ENCODE measurements around the gene ACTR3C. TPM values are rescaled to one million over a fixed set of nuclear protein-coding genes. Genes with fewer than 3 reads are reported as not detected.
A peak's percentile ranks its signal among the peaks of the same experiment; 100 is the strongest.

Gene ACTR3C
- polyA plus RNA-seq, 2 donors: 8.0 to 8.5 TPM

DNA sequence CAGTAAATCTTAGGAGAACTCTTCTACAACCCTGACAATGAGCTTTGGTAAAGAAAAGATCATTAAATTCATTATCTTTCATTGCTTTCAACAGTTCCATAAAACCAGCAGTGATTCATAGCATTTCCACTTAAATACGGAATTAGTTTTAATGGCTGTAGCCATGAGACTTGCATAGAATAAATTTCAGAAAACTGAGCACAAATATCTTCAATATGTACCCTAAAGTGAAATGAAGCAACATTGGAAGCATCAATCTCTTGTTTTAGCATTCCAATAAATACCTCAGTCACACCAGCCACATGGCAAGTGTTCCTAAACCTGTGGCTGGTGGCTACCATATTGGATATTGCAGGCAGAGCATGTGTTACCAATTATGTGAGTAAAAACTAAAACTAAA lies 21.7 kb upstream of the ACTR3C start:
- Histone ChIP-seq H3K4me3 (ENCODE audit: low read depth in 1 of 2, low read length in 2 of 2) (no peak overlapping the region), H3K9me3 (ENCODE audit: control insufficient read depth in 2 of 2, insufficient read depth in 1 of 2, low read depth in 1 of 2, low read length in 1 of 2) (peaks cover 0 to 4% of the 10 kb centered on the region in 2 donors), H3K4me1 (ENCODE audit: control insufficient read depth in 2 of 2, insufficient read depth in 2 of 2, low read length in 1 of 2) (peaks cover 3 to 4% of the 10 kb centered on the region in 2 donors), H3K27me3 (ENCODE audit: control insufficient read depth in 1 of 2, insufficient read depth in 2 of 2, low read length in 2 of 2) (peaks cover 0 to 8% of the 10 kb centered on the region in 2 donors), H3K27ac (ENCODE audit: low read depth in 2 of 2, low read length in 1 of 2) (no peak overlapping the region), H3K36me3 (ENCODE audit: control insufficient read depth in 2 of 2, insufficient read depth in 2 of 2, low read length in 1 of 2) (no peaks in the 10 kb centered on the region)
- WGBS, 2 donors: 92 to 93% methylated on average over 1 of the region's 1 CpG

- Histone ChIP-seq H3K4me1 (ENCODE audit: control insufficient read depth in 2 of 2, insufficient read depth in 2 of 2, low read length in 1 of 2) (peaks cover 3 to 10% of the 10 kb centered on the region in 2 donors), H3K27me3 (ENCODE audit: control insufficient read depth in 1 of 2, insufficient read depth in 2 of 2, low read length in 2 of 2) (peaks cover 0 to 8% of the 10 kb centered on the region in 2 donors), H3K27ac (ENCODE audit: low read depth in 2 of 2, low read length in 1 of 2) (no peak overlapping the region), H3K9me3 (ENCODE audit: control insufficient read depth in 2 of 2, insufficient read depth in 1 of 2, low read depth in 1 of 2, low read length in 1 of 2) (peaks cover 0 to 4% of the 10 kb centered on the region in 2 donors), H3K4me3 (ENCODE audit: low read depth in 1 of 2, low read length in 2 of 2) (no peak overlapping the region), H3K36me3 (ENCODE audit: control insufficient read depth in 2 of 2, insufficient read depth in 2 of 2, low read length in 1 of 2) (no peaks in the 10 kb centered on the region)
Measured at GRCh38 chr7:150344299-150344698, 21.0 kb upstream of the ACTR3C start.

DNA sequence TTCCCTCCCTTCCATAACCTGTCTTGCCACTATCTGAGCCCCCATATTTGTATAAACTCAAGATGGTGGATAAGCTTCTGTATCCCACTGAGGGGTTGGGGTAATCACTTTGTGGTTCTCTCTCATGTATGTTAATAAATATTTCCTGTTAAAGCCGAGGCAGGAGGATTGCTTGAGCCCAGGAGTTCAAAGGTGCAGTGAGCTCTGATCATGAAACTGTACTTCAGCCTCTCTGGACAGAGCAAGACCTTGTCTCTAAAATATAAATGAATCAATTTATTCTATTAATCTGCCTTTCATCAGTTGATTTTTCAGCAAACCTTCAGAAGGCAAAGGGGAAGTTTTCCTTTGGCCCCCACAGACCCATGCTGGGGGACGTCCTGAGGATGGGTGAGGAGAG lies 19.9 kb upstream of the ACTR3C start:
- no peak overlapping the region for H3K4me3 ChIP-seq (ENCODE audit: low read depth in 1 of 2, low read length in 2 of 2)
- peaks cover 3 to 10% of the 10 kb centered on the region in 2 donors for H3K4me1 ChIP-seq (ENCODE audit: control insufficient read depth in 2 of 2, insufficient read depth in 2 of 2, low read length in 1 of 2)
- 76 to 82% methylated on average over 2 of the region's 2 CpGs for WGBS, 2 donors

DNA sequence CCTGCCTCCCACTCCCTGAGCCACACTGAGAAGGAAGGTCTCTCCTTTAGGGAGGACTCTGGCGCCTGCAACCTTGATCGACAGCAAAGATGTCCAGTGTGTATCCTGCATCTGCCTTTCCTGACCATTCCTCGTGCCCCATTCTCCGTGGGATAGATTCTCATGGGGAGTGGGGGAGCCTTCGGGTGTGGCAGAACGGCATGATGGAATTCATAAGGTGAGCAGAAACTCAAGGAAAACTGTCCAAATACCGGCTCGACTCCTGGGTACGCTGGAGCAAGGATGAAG lies 18.7 kb upstream of the ACTR3C start:
- Histone ChIP-seq H3K4me3 (ENCODE audit: low read depth in 1 of 2, low read length in 2 of 2) (no peak overlapping the region), H3K27ac (ENCODE audit: low read depth in 2 of 2, low read length in 1 of 2) (peak overlapping the region in 1 of 2 donors; percentile 57), H3K36me3 (ENCODE audit: control insufficient read depth in 2 of 2, insufficient read depth in 2 of 2, low read length in 1 of 2) (peaks cover 0 to 7% of the 10 kb centered on the region in 2 donors), H3K9me3 (ENCODE audit: control insufficient read depth in 2 of 2, insufficient read depth in 1 of 2, low read depth in 1 of 2, low read length in 1 of 2) (peaks cover 0 to 4% of the 10 kb centered on the region in 2 donors), H3K27me3 (ENCODE audit: control insufficient read depth in 1 of 2, insufficient read depth in 2 of 2, low read length in 2 of 2) (peaks cover 0 to 8% of the 10 kb centered on the region in 2 donors), H3K4me1 (ENCODE audit: control insufficient read depth in 2 of 2, insufficient read depth in 2 of 2, low read length in 1 of 2) (peaks cover 3 to 17% of the 10 kb centered on the region in 2 donors)
- WGBS, 2 donors: 87 to 88% methylated on average over 9 of the region's 9 CpGs

More for the DNA sequence above, 19.9 kb upstream of the ACTR3C start:
- Histone ChIP-seq H3K27me3 (ENCODE audit: control insufficient read depth in 1 of 2, insufficient read depth in 2 of 2, low read length in 2 of 2) (peaks cover 0 to 8% of the 10 kb centered on the region in 2 donors), H3K27ac (ENCODE audit: low read depth in 2 of 2, low read length in 1 of 2) (no peak overlapping the region), H3K9me3 (ENCODE audit: control insufficient read depth in 2 of 2, insufficient read depth in 1 of 2, low read depth in 1 of 2, low read length in 1 of 2) (peaks cover 0 to 4% of the 10 kb centered on the region in 2 donors), H3K36me3 (ENCODE audit: control insufficient read depth in 2 of 2, insufficient read depth in 2 of 2, low read length in 1 of 2) (no peaks in the 10 kb centered on the region)

- 14 to 22% methylated on average over 36 to 49 of the region's 49 CpGs for WGBS, 2 donors
- H3K9me3 ChIP-seq (ENCODE audit: control insufficient read depth in 2 of 2, insufficient read depth in 1 of 2, low read depth in 1 of 2, low read length in 1 of 2): peaks cover 0 to 4% of the 10 kb centered on the region in 2 donors
- peaks cover 0 to 9% of the 10 kb centered on the region in 2 donors for H3K36me3 ChIP-seq (ENCODE audit: control insufficient read depth in 2 of 2, insufficient read depth in 2 of 2, low read length in 1 of 2)
- H3K27ac ChIP-seq (ENCODE audit: low read depth in 2 of 2, low read length in 1 of 2): peak within 1 kb of the TSS; percentile 37 to 71
- H3K4me1 ChIP-seq (ENCODE audit: control insufficient read depth in 2 of 2, insufficient read depth in 2 of 2, low read length in 1 of 2): peaks cover 3 to 22% of the 10 kb centered on the region in 2 donors
- H3K4me3 ChIP-seq (ENCODE audit: low read depth in 1 of 2, low read length in 2 of 2): peak within 1 kb of the TSS; percentile 32 to 34
- peaks cover 0 to 8% of the 10 kb centered on the region in 2 donors for H3K27me3 ChIP-seq (ENCODE audit: control insufficient read depth in 1 of 2, insufficient read depth in 2 of 2, low read length in 2 of 2)
Measured at GRCh38 chr7:150341263-150342120, 18.1 kb upstream of the ACTR3C start, which contains the start of gene RARRES2. Gene RARRES2 (minus strand): TSS chr7:150341629. CDS start chr7:150340609, 1,020 bp downstream.

DNA sequence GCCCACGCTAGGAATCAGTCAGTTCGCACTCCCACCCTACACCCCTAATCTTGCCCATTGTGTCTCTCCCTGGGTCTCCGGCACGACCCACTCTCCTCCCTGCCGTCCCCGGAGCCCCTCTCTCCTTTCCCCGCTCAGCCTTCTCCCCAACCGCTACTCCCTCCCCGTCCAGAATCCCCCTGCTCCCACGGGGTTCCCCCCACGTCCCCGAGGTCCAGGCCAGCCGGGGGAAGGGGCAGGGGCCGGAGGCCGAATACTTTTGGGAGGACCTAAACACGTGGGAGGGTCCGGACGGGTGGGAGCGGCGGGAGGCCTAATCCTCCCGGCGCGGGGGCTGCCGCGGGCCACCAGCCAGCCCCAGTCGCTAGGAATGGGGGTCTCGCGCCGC lies 17.5 kb upstream of the ACTR3C start:
- Histone ChIP-seq H3K27ac (ENCODE audit: low read depth in 2 of 2, low read length in 1 of 2) (peak overlapping the region; percentile 34 to 71), H3K9me3 (ENCODE audit: control insufficient read depth in 2 of 2, insufficient read depth in 1 of 2, low read depth in 1 of 2, low read length in 1 of 2) (peaks cover 0 to 4% of the 10 kb centered on the region in 2 donors), H3K36me3 (ENCODE audit: control insufficient read depth in 2 of 2, insufficient read depth in 2 of 2, low read length in 1 of 2) (peaks cover 0 to 9% of the 10 kb centered on the region in 2 donors), H3K4me3 (ENCODE audit: low read depth in 1 of 2, low read length in 2 of 2) (peak overlapping the region; percentile 30 to 32), H3K4me1 (ENCODE audit: control insufficient read depth in 2 of 2, insufficient read depth in 2 of 2, low read length in 1 of 2) (peaks cover 3 to 24% of the 10 kb centered on the region in 2 donors), H3K27me3 (ENCODE audit: control insufficient read depth in 1 of 2, insufficient read depth in 2 of 2, low read length in 2 of 2) (peaks cover 0 to 8% of the 10 kb centered on the region in 2 donors)
- 7% methylated on average over 25 to 29 of the region's 29 CpGs for WGBS, 2 donors

DNA sequence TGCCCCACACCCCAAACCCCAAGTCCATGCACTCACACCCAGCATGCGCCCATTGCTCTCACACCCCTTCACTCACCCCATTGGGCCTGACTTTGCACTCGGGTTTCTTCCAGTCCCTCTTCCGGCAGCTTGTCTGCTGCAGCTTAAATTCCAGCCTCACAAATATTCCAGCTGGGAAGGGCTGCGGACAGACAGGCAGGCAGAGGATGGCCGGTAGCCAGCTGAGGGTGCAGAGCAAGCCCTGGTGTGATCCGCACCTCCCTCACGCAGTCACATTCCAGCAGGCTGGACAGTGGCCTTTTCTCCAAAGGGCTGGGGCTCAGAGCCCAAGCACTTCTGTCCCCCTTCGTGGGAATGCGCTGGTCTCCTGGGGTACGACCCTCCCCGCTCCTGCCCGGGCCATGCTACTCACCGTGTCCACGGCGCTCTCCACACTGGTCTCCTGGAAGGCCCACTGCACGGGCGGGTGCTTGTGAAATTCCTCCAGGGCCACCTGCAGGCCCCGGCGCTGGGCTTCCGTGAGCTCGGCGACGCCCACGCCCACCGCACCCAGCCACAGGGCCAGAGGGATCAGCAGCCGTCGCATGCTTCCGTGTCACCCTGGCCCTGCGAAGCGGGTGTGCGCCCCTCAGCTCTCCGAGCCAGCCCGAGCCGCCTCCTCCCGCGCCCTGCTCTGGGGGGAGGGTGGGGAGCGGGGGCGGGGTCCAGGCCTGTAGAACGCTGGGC lies 16.8 kb upstream of the ACTR3C start:
- Histone ChIP-seq H3K27me3 (ENCODE audit: control insufficient read depth in 1 of 2, insufficient read depth in 2 of 2, low read length in 2 of 2) (peaks cover 0 to 8% of the 10 kb centered on the region in 2 donors), H3K4me3 (ENCODE audit: low read depth in 1 of 2, low read length in 2 of 2) (peak overlapping the region; percentile 32 to 34), H3K9me3 (ENCODE audit: control insufficient read depth in 2 of 2, insufficient read depth in 1 of 2, low read depth in 1 of 2, low read length in 1 of 2) (peaks cover 0 to 4% of the 10 kb centered on the region in 2 donors), H3K4me1 (ENCODE audit: control insufficient read depth in 2 of 2, insufficient read depth in 2 of 2, low read length in 1 of 2) (peaks cover 3 to 24% of the 10 kb centered on the region in 2 donors), H3K36me3 (ENCODE audit: control insufficient read depth in 2 of 2, insufficient read depth in 2 of 2, low read length in 1 of 2) (peaks cover 0 to 9% of the 10 kb centered on the region in 2 donors), H3K27ac (ENCODE audit: low read depth in 2 of 2, low read length in 1 of 2) (peak overlapping the region; percentile 37 to 48)
- WGBS, 2 donors: 15 to 18% methylated on average over 38 to 39 of the region's 39 CpGs

GRCh38 chr7:150339409-150339809 lies 16.1 kb upstream of the ACTR3C start:
- peak overlapping the region in 1 of 2 donors; percentile 16 for H3K27ac ChIP-seq (ENCODE audit: low read depth in 2 of 2, low read length in 1 of 2)
- peaks cover 0 to 8% of the 10 kb centered on the region in 2 donors for H3K27me3 ChIP-seq (ENCODE audit: control insufficient read depth in 1 of 2, insufficient read depth in 2 of 2, low read length in 2 of 2)
- peaks cover 4 to 24% of the 10 kb centered on the region in 2 donors for H3K4me1 ChIP-seq (ENCODE audit: control insufficient read depth in 2 of 2, insufficient read depth in 2 of 2, low read length in 1 of 2)
- peaks cover 0 to 4% of the 10 kb centered on the region in 2 donors for H3K9me3 ChIP-seq (ENCODE audit: control insufficient read depth in 2 of 2, insufficient read depth in 1 of 2, low read depth in 1 of 2, low read length in 1 of 2)
- peaks cover 0 to 9% of the 10 kb centered on the region in 2 donors for H3K36me3 ChIP-seq (ENCODE audit: control insufficient read depth in 2 of 2, insufficient read depth in 2 of 2, low read length in 1 of 2)
- WGBS, 2 donors: 49 to 55% methylated on average over 9 of the region's 9 CpGs
- H3K4me3 ChIP-seq (ENCODE audit: low read depth in 1 of 2, low read length in 2 of 2): no peak overlapping the region

DNA sequence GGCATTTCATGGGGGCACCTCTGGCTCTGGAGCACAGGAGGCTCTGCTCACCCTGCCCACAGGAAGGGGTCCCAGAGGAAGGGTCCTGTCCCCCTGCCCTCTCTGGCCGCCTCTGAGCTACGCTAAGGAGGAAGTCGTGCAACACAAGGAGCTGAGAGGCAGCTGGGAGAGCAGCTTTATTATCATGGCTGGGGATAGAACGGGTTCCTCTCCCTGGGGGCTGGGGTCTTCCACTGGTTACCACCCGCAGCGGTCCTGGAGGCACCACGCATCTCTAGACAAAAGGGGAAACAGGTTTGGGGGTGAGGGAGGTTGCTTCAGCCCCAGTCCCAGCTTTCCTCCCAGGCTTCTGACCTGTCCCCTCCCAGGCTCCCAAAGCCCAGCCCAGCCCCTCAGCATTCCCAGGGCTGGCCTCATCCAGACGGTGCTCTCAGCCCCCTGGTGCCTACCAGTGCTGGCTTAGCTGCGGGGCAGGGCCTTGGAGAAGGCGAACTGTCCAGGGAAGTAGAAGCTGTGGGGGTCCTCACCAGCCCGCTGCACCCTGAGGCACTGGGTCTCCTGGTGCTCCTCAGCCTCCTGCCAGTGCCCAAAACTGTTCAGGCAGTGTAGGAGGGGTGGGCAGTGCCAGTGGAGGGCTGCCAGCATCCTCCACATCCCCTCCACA lies 15.0 kb upstream of the ACTR3C start:
- H3K9me3 ChIP-seq (ENCODE audit: control insufficient read depth in 2 of 2, insufficient read depth in 1 of 2, low read depth in 1 of 2, low read length in 1 of 2): peaks cover 0 to 2% of the 10 kb centered on the region in 2 donors
- peaks cover 0 to 12% of the 10 kb centered on the region in 2 donors for H3K36me3 ChIP-seq (ENCODE audit: control insufficient read depth in 2 of 2, insufficient read depth in 2 of 2, low read length in 1 of 2)
- WGBS, 2 donors: 80 to 83% methylated on average over 11 of the region's 11 CpGs
- peaks cover 6 to 24% of the 10 kb centered on the region in 2 donors for H3K4me1 ChIP-seq (ENCODE audit: control insufficient read depth in 2 of 2, insufficient read depth in 2 of 2, low read length in 1 of 2)
- no peak overlapping the region for H3K4me3 ChIP-seq (ENCODE audit: low read depth in 1 of 2, low read length in 2 of 2)
- peak overlapping the region in 1 of 2 donors; percentile 6 for H3K27ac ChIP-seq (ENCODE audit: low read depth in 2 of 2, low read length in 1 of 2)
- peaks cover 0 to 8% of the 10 kb centered on the region in 2 donors for H3K27me3 ChIP-seq (ENCODE audit: control insufficient read depth in 1 of 2, insufficient read depth in 2 of 2, low read length in 2 of 2)

Data from esophagus (tissue), 2 donors.